Fibroblast of upper back skin (primary cell): ENCODE results near the gene KLC1.

Experiments used
- DNase-seq: peaks from one replicate; pipeline ENCODE4 v3.0.0-alpha.2; 2013

The KLC1 gene

GRCh38 chr14:103738166-103738565, 109.2 kb downstream of the KLC1 start:
- DNase-seq = peak; percentile 63

DNA sequence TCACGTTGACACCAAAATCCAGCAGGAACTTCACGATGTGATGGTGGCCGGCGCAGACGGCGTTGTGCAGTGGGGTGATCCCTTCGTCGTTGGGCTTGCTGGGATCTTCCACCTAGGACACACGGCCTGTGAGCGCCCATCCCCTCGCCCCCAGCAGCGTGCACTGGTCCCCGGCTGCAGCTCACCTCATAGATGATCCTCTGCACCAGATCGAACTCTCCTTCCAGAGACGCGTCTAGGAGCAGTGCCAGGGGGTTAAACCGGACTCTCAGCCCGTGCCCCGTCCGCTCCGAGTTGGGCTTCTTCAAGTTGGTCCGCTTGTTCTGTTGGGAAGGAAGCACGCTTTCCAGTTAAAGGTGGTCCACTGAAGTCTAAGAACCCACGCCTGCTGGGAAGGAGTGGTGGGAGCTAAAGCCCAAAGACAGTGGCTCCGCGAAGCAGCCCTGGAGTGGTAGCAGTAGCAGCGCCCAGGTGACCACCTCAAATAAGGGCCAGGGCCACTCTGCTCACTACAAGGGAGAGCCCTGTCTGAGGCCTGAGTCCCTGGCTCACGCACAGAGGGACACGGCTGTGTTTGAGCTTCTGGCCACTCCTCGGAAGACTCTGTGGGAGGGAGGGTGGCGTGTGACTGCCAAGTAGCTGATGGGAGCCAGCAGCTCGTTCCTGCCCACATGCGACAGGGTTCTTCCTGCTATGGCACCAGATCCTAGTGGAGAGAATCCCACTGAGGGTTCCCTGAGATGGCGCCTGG, 109.9 kb downstream of the KLC1 start:
- DNase-seq = no peak

- DNase-seq = no peak
Measured at GRCh38 chr14:103739466-103739792, 110.4 kb downstream of the KLC1 start.

- DNase-seq = no peak
Measured at GRCh38 chr14:103739793-103740501, 110.9 kb downstream of the KLC1 start.

- peak; percentile 64 for DNase-seq
Measured at GRCh38 chr14:103740991-103741689, 112.1 kb downstream of the KLC1 start.

DNA sequence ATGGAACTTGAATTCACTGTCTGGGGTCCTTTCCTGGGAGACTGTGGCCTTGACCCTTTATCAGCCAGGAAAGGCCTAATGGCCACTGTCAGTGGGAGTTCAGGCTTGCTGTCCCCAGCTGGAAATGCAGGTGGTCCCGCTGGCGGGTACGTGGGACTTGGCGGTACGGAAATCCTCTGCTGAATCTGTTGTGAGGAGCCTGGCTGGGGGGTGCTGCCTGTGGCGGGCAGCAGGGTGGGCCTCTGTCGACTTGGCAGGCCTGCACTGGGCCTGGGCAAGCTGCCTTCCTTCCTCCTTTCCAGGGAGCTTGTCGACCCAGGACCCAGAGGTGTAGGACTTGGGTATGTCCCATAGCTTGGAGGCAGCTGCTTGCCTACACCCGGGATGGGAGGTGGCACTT, 112.9 kb downstream of the KLC1 start:
- DNase-seq = no peak

DNA sequence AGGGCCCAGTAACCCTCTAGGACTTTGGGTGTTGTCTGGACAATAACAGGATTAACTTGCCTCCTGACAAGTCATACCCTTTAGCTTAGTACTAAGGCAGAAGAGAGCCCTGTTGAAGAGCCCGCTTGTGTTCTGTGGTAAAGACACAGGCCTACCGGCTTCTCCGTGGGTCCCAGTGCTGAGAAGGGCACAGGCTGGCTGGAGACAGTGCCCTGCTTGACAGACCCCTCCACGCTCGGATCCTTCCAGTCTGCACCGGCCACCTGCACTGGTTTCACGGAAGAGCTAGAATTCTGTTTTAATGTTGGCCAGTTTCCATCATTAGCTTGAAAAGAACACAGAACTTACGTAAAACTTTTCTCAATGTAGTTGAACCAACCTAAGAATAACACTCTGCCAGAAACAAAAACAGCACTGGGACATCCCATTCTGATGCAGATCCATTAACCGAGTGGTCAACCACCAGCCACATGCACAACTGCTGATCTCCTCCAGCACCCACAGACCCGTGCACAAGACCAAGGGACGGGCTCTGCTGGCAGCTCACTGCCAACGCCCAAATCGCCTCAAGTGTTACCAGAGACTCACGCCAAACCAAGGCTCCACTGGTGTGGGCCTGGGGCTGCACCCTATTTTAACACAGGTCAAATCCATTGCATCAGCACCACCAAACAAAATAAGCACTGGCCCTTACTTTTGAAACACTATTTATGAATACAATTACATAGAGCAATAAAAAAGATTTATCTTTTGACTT, 113.7 kb downstream of the KLC1 start:
- DNase-seq = no peak

DNA sequence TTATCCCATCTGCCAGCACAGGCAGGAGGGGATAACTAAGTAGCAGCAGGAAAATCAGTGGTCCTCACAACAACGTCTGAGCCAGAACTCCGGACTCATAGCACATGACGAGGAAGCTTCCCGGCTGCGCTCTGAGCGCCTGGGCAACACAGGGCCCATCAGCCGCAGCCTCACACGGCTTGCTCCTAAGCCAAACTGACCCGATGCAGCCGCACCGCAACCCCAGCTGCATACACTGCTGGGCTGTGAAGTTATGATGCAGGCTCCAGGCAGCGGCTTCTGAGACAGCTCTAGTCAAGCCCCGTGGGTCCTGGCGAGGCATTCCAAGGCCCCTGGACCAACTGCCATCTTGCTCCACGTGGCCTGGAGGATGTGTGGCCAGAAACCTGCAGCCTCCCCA, 114.7 kb downstream of the KLC1 start:
- no peak for DNase-seq

GRCh38 chr14:103744621-103745395, 115.8 kb downstream of the KLC1 start:
- no peak for DNase-seq

- DNase-seq = no peak
Measured at GRCh38 chr14:103745424-103745823, 116.4 kb downstream of the KLC1 start.

DNA sequence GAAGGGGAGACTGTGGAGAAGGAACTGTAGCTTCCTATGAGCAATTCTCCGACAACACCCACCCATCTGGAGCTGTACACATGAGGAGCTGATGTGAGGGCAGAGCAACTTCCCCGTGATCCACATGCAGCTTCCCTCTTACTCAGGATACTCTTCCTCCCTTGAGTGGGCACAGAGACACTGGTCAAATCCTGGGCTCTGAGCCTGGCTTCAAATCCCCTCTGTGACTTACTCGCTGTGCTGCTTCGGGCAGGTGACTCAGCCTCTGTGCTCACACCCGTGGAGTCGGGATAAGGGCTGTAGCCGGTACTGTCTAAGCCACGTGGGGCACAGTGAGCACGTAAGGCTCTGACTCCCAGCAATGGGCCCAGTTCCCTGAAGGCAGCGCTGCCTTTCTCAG, 117.7 kb downstream of the KLC1 start:
- DNase-seq = peak; percentile 22

- DNase-seq = no peak
Measured at GRCh38 chr14:103748534-103748857, 119.5 kb downstream of the KLC1 start.

DNA sequence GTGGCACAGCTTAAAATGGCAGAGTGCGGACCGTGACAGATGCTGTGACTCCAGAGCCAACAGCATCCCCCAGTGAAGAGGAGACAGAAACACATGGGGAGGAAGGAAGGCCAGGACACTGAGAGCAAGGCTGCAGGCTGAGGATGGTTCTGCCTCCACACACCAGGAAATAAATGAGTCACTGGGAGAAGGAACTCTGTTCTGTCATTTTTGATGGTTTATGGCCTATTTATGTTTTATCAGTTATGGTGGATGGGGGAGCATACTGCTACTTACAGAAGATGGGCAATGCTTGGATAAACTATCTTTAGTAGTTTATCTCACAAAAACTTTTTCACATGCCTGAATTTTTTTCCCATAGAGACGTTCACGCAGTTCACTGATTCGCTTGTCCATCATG, 120.4 kb downstream of the KLC1 start:
- DNase-seq = peak; percentile 28

DNA sequence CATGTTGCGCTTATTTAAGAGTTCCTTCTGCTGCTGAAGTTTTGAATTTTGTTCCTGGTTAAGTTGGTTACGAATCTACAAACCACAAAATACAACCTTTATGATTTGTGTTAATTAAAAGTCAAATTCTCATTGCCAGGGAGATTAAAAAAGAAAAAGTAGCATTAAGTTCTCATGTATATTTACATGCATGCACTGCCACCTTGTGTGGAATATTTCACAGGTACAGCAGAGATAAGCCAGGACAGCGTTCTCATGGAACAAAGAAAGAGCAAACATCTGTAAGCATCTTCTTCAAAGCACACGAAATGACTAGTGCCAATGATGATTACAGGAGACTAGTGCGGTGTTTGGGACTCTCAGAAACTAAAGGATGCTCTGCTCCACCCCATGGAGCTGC, 120.8 kb downstream of the KLC1 start:
- DNase-seq = no peak
